GM23338 (cell line): ENCODE measurements around the gene BNC2. TPM values are rescaled to one million over a fixed set of nuclear protein-coding genes. Genes with fewer than 3 reads are reported as not detected.

Experiments
- ATAC-seq: fragments of 200-7000 bp; cut with Tn5 transposase; 3 replicates; pipeline ENCODE4 v1.9.1; 2020
- DNase-seq: peaks from one replicate; pipeline ENCODE4 v3.0.0-alpha.2; 2015; ENCODE audit warnings: low spot score
- H2AFZ ChIP-seq: fragments of 200-600 bp; sonication (generic); 2 replicates; pipeline ENCODE4 v1.8.0; 2016; ENCODE audit warnings: antibody characterized with exemption, mild to moderate bottlenecking, moderate library complexity
- H3F3A ChIP-seq: fragments of 200-600 bp; sonication (generic); replicated peaks from 2 replicates; pipeline ENCODE4 v1.8.0; 2017; ENCODE audit warnings: antibody characterized with exemption, mixed run types, low read depth
- H3K27ac ChIP-seq: fragments of 200-600 bp; sonication (generic); 2 replicates; pipeline ENCODE4 v1.6.1; 2016; ENCODE audit warnings: low read depth
- H3K27me3 ChIP-seq: fragments of 200-600 bp; sonication (generic); 2 replicates; pipeline ENCODE4 v1.8.0; 2016; ENCODE audit warnings: mild to moderate bottlenecking, mixed run types, moderate library complexity; ENCODE audit not compliant: insufficient read depth
- H3K36me3 ChIP-seq: fragments of 200-600 bp; sonication (generic); 2 replicates; pipeline ENCODE4 v1.8.0; 2016; ENCODE audit warnings: mild to moderate bottlenecking; ENCODE audit not compliant: insufficient read depth
- H3K4me1 ChIP-seq: fragments of 200-600 bp; sonication (generic); 2 replicates; pipeline ENCODE4 v1.8.0; 2016; ENCODE audit warnings: mild to moderate bottlenecking, moderate library complexity; ENCODE audit not compliant: insufficient read depth
- H3K4me2 ChIP-seq: fragments of 200-600 bp; sonication (generic); 2 replicates; pipeline ENCODE4 v1.7.1; 2017; ENCODE audit warnings: mixed run types
- H3K4me3 ChIP-seq: fragments of 200-600 bp; sonication (generic); 2 replicates; pipeline ENCODE4 v1.6.1; 2016; ENCODE audit warnings: mixed run types
- H3K79me2 ChIP-seq: fragments of 200-600 bp; sonication (generic); replicated peaks from 2 replicates; pipeline ENCODE4 v1.8.0; 2017; ENCODE audit warnings: mild to moderate bottlenecking; ENCODE audit not compliant: insufficient read depth
- H3K9me2 ChIP-seq: fragments of 200-600 bp; sonication (generic); 2 replicates; pipeline ENCODE4 v1.8.0; 2017; ENCODE audit not compliant: insufficient read depth
- H4K20me1 ChIP-seq: fragments of 200-600 bp; sonication (generic); replicated peaks from 2 replicates; pipeline ENCODE4 v1.8.0; 2017; ENCODE audit warnings: mild to moderate bottlenecking; ENCODE audit not compliant: insufficient read depth
- H3K27ac Mint-ChIP-seq: 2 replicates; pipeline ENCODE4 v1.8.0; 2020; ENCODE audit warnings: inconsistent platforms, mild to moderate bottlenecking, moderate library complexity, mixed read lengths
- H3K27me3 Mint-ChIP-seq: 3 replicates; pipeline ENCODE4 v1.8.0; 2022; ENCODE audit warnings: low read depth, mild to moderate bottlenecking, moderate library complexity, mixed read lengths, inconsistent platforms; ENCODE audit not compliant: insufficient read depth, poor library complexity
- H3K36me3 Mint-ChIP-seq: 3 replicates; pipeline ENCODE4 v1.8.0; 2021; ENCODE audit warnings: low read depth, mild to moderate bottlenecking, inconsistent platforms, moderate library complexity, mixed read lengths
- H3K4me1 Mint-ChIP-seq: 3 replicates; pipeline ENCODE4 v1.8.0; 2020; ENCODE audit warnings: mild to moderate bottlenecking, inconsistent platforms, mixed read lengths
- H3K4me3 Mint-ChIP-seq: 3 replicates; pipeline ENCODE4 v1.8.0; 2021; ENCODE audit warnings: moderate library complexity, mild to moderate bottlenecking, inconsistent platforms, mixed read lengths
- H3K9me3 Mint-ChIP-seq: 3 replicates; pipeline ENCODE4 v1.8.0; 2020; ENCODE audit warnings: moderate library complexity, mild to moderate bottlenecking, inconsistent platforms, mixed read lengths
- CREB1 ChIP-seq: fragments of 250-450 bp; sonication (Bioruptor Pico); IDR thresholded peaks from 2 replicates; pipeline ENCODE4 v1.5.0; 2020; ENCODE audit warnings: low read depth, mild to moderate bottlenecking, moderate library complexity
- EZH2phosphoT487 ChIP-seq: fragments of 200-600 bp; sonication (generic); IDR thresholded peaks from one replicate; pipeline ENCODE4 v1.8.1; 2018; ENCODE audit warnings: antibody characterized with exemption; ENCODE audit not compliant: unreplicated experiment
- JUNB ChIP-seq: IDR thresholded peaks from one replicate; pipeline ENCODE4 v1.6.1; 2016; ENCODE audit warnings: antibody characterized with exemption; ENCODE audit not compliant: unreplicated experiment
- REST ChIP-seq: IDR thresholded peaks from one replicate; pipeline ENCODE4 v1.6.1; 2018; ENCODE audit warnings: antibody characterized with exemption; ENCODE audit not compliant: unreplicated experiment
- STAT1 ChIP-seq: IDR thresholded peaks from one replicate; pipeline ENCODE4 v1.6.1; 2016; ENCODE audit warnings: antibody characterized with exemption; ENCODE audit not compliant: unreplicated experiment
- ZNF114 ChIP-seq: fragments of 250-450 bp; sonication (Bioruptor Pico); IDR thresholded peaks from 2 replicates; pipeline ENCODE4 v1.5.0; 2020; ENCODE audit warnings: mild to moderate bottlenecking, moderate library complexity
- ZNF331 ChIP-seq: fragments of 250-450 bp; sonication (Bioruptor Pico); IDR thresholded peaks from 2 replicates; pipeline ENCODE4 v1.5.0; 2020; ENCODE audit warnings: low read depth, mild to moderate bottlenecking, moderate library complexity
- polyA plus RNA-seq: library from polyadenylated mRNA; unstranded; fragments of >200 nt; fragmentation: Nextera tagmentation; extraction: Ambion mirVana; gene quantifications from 2 replicates; pipeline ENCODE4 v1.2.1, GENCODE V29; 2016
- total RNA-seq: library from RNA; depleted of rRNA; stranded (reverse); fragments of >200 nt; shearing (Covaris generic); gene quantifications from 2 replicates; pipeline ENCODE4 v1.2.3, GENCODE V29; 2014
- TF ChIP-seq, protein P1 (sequence below): fragments of 250-450 bp; sonication (Bioruptor Pico); IDR thresholded peaks from 2 replicates; pipeline ENCODE4 v1.5.0; 2020; ENCODE audit warnings: mild to moderate bottlenecking, moderate library complexity
- TF ChIP-seq, protein P2 (sequence below), 2 experiments: fragments of 200-600 bp in 1 of 2; sonication (generic) in 1 of 2; conservative IDR thresholded peaks; 2 replicates each; pipeline versions ENCODE4 v1.5.1 to v1.6.1; 2016 to 2017; ENCODE audit warnings: antibody characterized with exemption in 2 of 2, low read depth in 2 of 2, mild to moderate bottlenecking in 2 of 2, moderate library complexity in 1 of 2

BNC2 gene
- total and polyA plus RNA-seq, 2 experiments from 2014 or later = 12.7 to 13.2 TPM

DNA sequence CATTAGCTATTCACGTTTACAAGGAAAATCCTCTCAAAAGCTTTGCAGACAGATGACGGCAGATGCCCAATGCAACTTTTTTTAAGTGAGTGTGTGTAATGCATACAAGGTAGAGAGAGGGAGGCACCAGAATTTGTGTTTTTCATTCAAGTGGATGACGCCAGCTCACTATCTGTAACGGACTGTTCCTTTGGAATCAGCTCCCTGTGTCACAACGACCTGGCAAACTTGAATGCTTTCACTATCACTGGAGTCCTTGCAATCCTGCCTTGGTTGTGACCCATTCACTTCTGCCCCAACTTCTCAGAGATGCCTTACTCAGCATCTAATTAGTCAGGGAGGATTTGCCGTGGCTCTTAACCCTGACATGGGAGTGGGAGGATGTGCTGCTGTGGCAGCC is 148.5 kb downstream of the BNC2 start:
- Histone ChIP-seq H3K4me1 (peaks cover 58% of the 10 kb centered on the region), H4K20me1 (no peaks in the 10 kb centered on the region), H3K79me2 (peaks cover 10% of the 10 kb centered on the region; the same call in 1 of the 2 replicates), H3K27me3 (no peaks in the 10 kb centered on the region), H3F3A (no peaks in the 10 kb centered on the region), H3K4me2 (no peak overlapping the region), H3K4me3 (no peak overlapping the region), H3K27ac (no peak overlapping the region), H2AFZ (no peak overlapping the region), H3K9me2 (no peaks in the 10 kb centered on the region), H3K36me3 (no peaks in the 10 kb centered on the region)
- no peak overlapping the region for H3K4me3 Mint-ChIP-seq
- no peak for TF ChIP-seq REST
- H3K27ac Mint-ChIP-seq = no peak overlapping the region; the same call in 1 of the 2 replicates
- DNase-seq = no peak
- H3K27me3 Mint-ChIP-seq = peaks cover 3% of the 10 kb centered on the region
- no peak for ATAC-seq
- no peaks in the 10 kb centered on the region for H3K36me3 Mint-ChIP-seq
- no peaks in the 10 kb centered on the region for H3K9me3 Mint-ChIP-seq
- peaks cover 69% of the 10 kb centered on the region for H3K4me1 Mint-ChIP-seq

- H3K27ac Mint-ChIP-seq = no peak overlapping the region
- no peak overlapping the region for H3K4me2 ChIP-seq
- no peak overlapping the region for H3K27ac ChIP-seq
- peaks cover 75% of the 10 kb centered on the region for H3K4me1 Mint-ChIP-seq
- H3K4me1 ChIP-seq = peaks cover 63% of the 10 kb centered on the region
- H3K27me3 ChIP-seq = no peaks in the 10 kb centered on the region
- no peak for ATAC-seq
- no peak overlapping the region for H3K4me3 ChIP-seq
- H3K79me2 ChIP-seq = peaks cover 13% of the 10 kb centered on the region; the same call in 1 of the 2 replicates
- peaks cover 2% of the 10 kb centered on the region for H3K27me3 Mint-ChIP-seq
- H3K36me3 ChIP-seq = no peaks in the 10 kb centered on the region
- H3F3A ChIP-seq = no peaks in the 10 kb centered on the region
- no peak overlapping the region for H3K4me3 Mint-ChIP-seq
- H3K9me2 ChIP-seq = no peaks in the 10 kb centered on the region
- no peaks in the 10 kb centered on the region for H3K9me3 Mint-ChIP-seq
- H4K20me1 ChIP-seq = no peaks in the 10 kb centered on the region
- no peaks in the 10 kb centered on the region for H3K36me3 Mint-ChIP-seq
- TF ChIP-seq, protein P1, sequence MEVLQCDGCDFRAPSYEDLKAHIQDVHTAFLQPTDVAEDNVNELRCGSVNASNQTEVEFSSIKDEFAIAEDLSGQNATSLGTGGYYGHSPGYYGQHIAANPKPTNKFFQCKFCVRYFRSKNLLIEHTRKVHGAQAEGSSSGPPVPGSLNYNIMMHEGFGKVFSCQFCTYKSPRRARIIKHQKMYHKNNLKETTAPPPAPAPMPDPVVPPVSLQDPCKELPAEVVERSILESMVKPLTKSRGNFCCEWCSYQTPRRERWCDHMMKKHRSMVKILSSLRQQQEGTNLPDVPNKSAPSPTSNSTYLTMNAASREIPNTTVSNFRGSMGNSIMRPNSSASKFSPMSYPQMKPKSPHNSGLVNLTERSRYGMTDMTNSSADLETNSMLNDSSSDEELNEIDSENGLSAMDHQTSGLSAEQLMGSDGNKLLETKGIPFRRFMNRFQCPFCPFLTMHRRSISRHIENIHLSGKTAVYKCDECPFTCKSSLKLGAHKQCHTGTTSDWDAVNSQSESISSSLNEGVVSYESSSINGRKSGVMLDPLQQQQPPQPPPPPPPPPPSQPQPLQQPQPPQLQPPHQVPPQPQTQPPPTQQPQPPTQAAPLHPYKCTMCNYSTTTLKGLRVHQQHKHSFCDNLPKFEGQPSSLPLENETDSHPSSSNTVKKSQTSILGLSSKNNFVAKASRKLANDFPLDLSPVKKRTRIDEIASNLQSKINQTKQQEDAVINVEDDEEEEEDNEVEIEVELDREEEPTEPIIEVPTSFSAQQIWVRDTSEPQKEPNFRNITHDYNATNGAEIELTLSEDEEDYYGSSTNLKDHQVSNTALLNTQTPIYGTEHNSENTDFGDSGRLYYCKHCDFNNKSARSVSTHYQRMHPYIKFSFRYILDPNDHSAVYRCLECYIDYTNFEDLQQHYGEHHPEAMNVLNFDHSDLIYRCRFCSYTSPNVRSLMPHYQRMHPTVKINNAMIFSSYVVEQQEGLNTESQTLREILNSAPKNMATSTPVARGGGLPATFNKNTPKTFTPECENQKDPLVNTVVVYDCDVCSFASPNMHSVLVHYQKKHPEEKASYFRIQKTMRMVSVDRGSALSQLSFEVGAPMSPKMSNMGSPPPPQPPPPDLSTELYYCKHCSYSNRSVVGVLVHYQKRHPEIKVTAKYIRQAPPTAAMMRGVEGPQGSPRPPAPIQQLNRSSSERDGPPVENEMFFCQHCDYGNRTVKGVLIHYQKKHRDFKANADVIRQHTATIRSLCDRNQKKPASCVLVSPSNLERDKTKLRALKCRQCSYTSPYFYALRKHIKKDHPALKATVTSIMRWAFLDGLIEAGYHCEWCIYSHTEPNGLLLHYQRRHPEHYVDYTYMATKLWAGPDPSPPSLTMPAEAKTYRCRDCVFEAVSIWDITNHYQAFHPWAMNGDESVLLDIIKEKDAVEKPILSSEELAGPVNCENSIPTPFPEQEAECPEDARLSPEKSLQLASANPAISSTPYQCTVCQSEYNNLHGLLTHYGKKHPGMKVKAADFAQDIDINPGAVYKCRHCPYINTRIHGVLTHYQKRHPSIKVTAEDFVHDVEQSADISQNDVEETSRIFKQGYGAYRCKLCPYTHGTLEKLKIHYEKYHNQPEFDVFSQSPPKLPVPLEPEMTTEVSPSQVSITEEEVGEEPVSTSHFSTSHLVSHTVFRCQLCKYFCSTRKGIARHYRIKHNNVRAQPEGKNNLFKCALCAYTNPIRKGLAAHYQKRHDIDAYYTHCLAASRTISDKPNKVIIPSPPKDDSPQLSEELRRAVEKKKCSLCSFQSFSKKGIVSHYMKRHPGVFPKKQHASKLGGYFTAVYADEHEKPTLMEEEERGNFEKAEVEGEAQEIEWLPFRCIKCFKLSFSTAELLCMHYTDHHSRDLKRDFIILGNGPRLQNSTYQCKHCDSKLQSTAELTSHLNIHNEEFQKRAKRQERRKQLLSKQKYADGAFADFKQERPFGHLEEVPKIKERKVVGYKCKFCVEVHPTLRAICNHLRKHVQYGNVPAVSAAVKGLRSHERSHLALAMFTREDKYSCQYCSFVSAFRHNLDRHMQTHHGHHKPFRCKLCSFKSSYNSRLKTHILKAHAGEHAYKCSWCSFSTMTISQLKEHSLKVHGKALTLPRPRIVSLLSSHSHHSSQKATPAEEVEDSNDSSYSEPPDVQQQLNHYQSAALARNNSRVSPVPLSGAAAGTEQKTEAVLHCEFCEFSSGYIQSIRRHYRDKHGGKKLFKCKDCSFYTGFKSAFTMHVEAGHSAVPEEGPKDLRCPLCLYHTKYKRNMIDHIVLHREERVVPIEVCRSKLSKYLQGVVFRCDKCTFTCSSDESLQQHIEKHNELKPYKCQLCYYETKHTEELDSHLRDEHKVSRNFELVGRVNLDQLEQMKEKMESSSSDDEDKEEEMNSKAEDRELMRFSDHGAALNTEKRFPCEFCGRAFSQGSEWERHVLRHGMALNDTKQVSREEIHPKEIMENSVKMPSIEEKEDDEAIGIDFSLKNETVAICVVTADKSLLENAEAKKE (CRISPR knock-in tag) = no peak
- TF ChIP-seq STAT1 = no peak
- no peak for TF ChIP-seq ZNF114 (CRISPR knock-in tag)
- TF ChIP-seq, protein P2, sequence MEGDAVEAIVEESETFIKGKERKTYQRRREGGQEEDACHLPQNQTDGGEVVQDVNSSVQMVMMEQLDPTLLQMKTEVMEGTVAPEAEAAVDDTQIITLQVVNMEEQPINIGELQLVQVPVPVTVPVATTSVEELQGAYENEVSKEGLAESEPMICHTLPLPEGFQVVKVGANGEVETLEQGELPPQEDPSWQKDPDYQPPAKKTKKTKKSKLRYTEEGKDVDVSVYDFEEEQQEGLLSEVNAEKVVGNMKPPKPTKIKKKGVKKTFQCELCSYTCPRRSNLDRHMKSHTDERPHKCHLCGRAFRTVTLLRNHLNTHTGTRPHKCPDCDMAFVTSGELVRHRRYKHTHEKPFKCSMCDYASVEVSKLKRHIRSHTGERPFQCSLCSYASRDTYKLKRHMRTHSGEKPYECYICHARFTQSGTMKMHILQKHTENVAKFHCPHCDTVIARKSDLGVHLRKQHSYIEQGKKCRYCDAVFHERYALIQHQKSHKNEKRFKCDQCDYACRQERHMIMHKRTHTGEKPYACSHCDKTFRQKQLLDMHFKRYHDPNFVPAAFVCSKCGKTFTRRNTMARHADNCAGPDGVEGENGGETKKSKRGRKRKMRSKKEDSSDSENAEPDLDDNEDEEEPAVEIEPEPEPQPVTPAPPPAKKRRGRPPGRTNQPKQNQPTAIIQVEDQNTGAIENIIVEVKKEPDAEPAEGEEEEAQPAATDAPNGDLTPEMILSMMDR (conservative IDR thresholded peaks at IDR 0.05; ENCODE audit: low read depth in 2 of 2) = no peak
- TF ChIP-seq EZH2phosphoT487 = no peak
- no peak for TF ChIP-seq ZNF331 (CRISPR knock-in tag)
- TF ChIP-seq CREB1 (CRISPR knock-in tag) = no peak
- TF ChIP-seq JUNB = no peak
- DNase-seq = no peak
- H2AFZ ChIP-seq = no peak overlapping the region
Observed at GRCh38 chr9:16720386-16720785, 150.1 kb downstream of the BNC2 start.
